ENCODE data around the gene MYO19. TPM values are rescaled to one million over a fixed set of nuclear protein-coding genes. Genes with fewer than 3 reads are reported as not detected.
A peak's percentile ranks its signal among the peaks of the same experiment; 100 is the strongest.

MYO19 gene
- total and polyA plus RNA-seq, 12 donors, result 12.0 to 43.6 (median 29.4) TPM

GRCh38 chr17:36525888-36526287 lies 8.8 kb downstream of the MYO19 start:
- no peak for TF ChIP-seq POLR2A (IDR thresholded peaks at IDR 0.05)
- TF ChIP-seq, protein P1, sequence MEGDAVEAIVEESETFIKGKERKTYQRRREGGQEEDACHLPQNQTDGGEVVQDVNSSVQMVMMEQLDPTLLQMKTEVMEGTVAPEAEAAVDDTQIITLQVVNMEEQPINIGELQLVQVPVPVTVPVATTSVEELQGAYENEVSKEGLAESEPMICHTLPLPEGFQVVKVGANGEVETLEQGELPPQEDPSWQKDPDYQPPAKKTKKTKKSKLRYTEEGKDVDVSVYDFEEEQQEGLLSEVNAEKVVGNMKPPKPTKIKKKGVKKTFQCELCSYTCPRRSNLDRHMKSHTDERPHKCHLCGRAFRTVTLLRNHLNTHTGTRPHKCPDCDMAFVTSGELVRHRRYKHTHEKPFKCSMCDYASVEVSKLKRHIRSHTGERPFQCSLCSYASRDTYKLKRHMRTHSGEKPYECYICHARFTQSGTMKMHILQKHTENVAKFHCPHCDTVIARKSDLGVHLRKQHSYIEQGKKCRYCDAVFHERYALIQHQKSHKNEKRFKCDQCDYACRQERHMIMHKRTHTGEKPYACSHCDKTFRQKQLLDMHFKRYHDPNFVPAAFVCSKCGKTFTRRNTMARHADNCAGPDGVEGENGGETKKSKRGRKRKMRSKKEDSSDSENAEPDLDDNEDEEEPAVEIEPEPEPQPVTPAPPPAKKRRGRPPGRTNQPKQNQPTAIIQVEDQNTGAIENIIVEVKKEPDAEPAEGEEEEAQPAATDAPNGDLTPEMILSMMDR (IDR thresholded peaks at IDR 0.05), result no peak
- Histone ChIP-seq H3K27ac (no peak overlapping the region), H3K9me3 (replicated peaks in 1 of 3) (no peaks in the 10 kb centered on the region), H3K4me3 (no peak overlapping the region), H3K36me3 (replicated peaks in 1 of 2) (peaks cover 0 to 47% of the 10 kb centered on the region in 2 donors), H3K4me1 (replicated peaks in 1 of 2) (no peaks in the 10 kb centered on the region), H3K27me3 (no peaks in the 10 kb centered on the region)
- intact Hi-C loops (cut with DNase I), result no loop called here
- WGBS, 4 donors, result 93 to 97% (median 95%) methylated on average over 6 of the region's 6 CpGs
- peak in 2 of 7 donors; percentile 3 to 30 for DNase-seq

- no peak for DNase-seq
- H3K36me3 ChIP-seq (replicated peaks in 1 of 2), result peaks cover 0 to 47% of the 10 kb centered on the region in 2 donors
- WGBS, 4 donors, result 81 to 100% (median 91%) methylated on average over 1 to 2 of the region's 2 CpGs
These were observed 9.6 kb downstream of the MYO19 start for GRCh38 chr17:36525113-36525512.

DNA sequence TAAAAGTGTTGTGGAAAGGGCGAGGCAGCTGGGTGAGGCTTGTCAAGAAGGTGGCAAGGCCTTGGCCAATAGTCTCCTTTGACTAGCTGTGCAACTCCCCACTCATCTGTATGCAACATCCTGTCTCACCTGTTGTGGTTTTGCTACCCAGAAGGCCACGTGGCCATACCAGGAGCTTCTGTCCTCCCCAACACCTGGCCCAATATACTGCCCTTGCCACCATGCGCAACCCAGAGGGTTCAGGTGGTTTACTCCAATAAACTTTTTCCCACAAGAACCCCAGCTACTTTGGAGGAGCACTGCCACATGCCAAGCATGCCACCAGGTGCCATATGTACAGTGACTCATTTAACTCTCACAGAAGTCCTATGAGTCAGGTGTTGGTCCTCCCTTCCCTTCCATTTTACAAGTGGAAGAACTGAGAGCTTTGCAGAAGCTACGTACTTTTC lies 10.2 kb downstream of the MYO19 start:
- Histone ChIP-seq H3K9me3 (replicated peaks in 1 of 3) (no peaks in the 10 kb centered on the region), H3K36me3 (replicated peaks in 1 of 2) (peaks cover 0 to 47% of the 10 kb centered on the region in 2 donors), H3K4me3 (no peak overlapping the region), H3K27me3 (no peaks in the 10 kb centered on the region), H3K27ac (no peak overlapping the region), H3K4me1 (replicated peaks in 1 of 2) (no peaks in the 10 kb centered on the region)
- peak in 1 of 7 donors; percentile 25 for DNase-seq
- 91 to 99% (median 95%) methylated on average over 4 of the region's 4 CpGs for WGBS, 4 donors
- intact Hi-C loops (cut with DNase I), result no loop called here
- no peak for TF ChIP-seq POLR2A (IDR thresholded peaks at IDR 0.05)
- TF ChIP-seq, protein P1 (IDR thresholded peaks at IDR 0.05), result no peak

More at GRCh38 chr17:36525113-36525512, 9.6 kb downstream of the MYO19 start:
- H3K27me3 ChIP-seq, result no peaks in the 10 kb centered on the region
- no peaks in the 10 kb centered on the region for H3K4me1 ChIP-seq (replicated peaks in 1 of 2)
- no peak overlapping the region for H3K4me3 ChIP-seq
- TF ChIP-seq, protein P1 (IDR thresholded peaks at IDR 0.05), result no peak
- TF ChIP-seq POLR2A (IDR thresholded peaks at IDR 0.05), result no peak
- intact Hi-C loops (cut with DNase I), result no loop called here
- H3K27ac ChIP-seq, result no peak overlapping the region
- H3K9me3 ChIP-seq (replicated peaks in 1 of 3), result no peaks in the 10 kb centered on the region

DNA sequence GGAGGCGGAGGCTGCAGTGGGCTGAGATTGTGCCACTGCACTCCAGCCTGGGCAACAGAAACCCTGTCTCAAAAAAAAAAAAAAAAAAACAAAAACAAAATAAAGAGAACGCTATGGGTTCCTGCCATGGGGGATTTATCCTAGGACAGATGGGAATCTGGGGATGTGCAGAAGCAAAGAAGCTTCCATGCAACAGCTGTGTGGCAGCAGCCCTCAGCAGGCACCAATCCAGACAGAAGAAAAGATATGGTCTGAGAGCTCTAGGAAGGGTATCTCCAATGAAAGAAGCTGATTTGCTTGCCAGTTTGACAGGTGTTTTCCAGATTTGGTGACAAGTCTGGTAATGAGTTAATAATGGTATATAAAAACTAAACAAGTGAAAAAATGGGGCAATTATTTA lies 11.6 kb downstream of the MYO19 start:
- intact Hi-C loops (cut with DNase I), result no loop called here
- Histone ChIP-seq H3K4me3 (no peak overlapping the region), H3K4me1 (replicated peaks in 1 of 2) (no peaks in the 10 kb centered on the region), H3K27ac (no peak overlapping the region), H3K9me3 (replicated peaks in 1 of 3) (no peaks in the 10 kb centered on the region), H3K27me3 (no peaks in the 10 kb centered on the region), H3K36me3 (replicated peaks in 1 of 2) (peaks cover 0 to 47% of the 10 kb centered on the region in 2 donors)
- DNase-seq, result no peak
- 88 to 94% (median 90%) methylated on average over 2 of the region's 2 CpGs for WGBS, 4 donors
- no peak for TF ChIP-seq POLR2A (IDR thresholded peaks at IDR 0.05)
- TF ChIP-seq, protein P1 (IDR thresholded peaks at IDR 0.05), result no peak

Data from adrenal gland (tissue), 12 donors.